CD4-positive, alpha-beta T cell treated with Interleukin-2 at 100 ng/mL for 4 hours (primary cell): ENCODE results near the gene RUFY1.

Source experiments
- DNase-seq: peaks from one replicate; pipeline ENCODE4 v3.0.0-alpha.2; 2020; ENCODE audit warnings: low spot score

Gene RUFY1

DNA sequence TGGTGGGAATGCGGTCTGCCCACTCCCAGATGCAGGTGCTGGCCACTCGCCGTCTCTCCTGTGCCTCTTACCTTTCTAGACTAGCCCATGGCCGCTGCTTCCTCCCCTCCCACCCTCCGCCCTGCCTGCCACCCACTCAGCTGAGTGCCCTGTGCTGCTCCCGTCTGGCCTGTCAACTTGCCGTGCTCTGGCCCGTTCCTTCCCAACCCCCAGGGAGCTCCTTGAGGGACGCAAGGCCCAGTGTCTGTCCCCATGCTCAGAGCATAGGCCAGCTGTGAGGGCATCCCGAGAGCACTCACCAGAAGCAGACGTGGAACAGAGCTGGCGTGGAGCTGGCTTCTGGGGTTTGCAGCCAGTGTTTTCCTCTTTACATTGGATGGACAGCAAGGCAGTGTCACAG, 53.0 kb downstream of the RUFY1 start:
- DNase-seq = no peak

DNA sequence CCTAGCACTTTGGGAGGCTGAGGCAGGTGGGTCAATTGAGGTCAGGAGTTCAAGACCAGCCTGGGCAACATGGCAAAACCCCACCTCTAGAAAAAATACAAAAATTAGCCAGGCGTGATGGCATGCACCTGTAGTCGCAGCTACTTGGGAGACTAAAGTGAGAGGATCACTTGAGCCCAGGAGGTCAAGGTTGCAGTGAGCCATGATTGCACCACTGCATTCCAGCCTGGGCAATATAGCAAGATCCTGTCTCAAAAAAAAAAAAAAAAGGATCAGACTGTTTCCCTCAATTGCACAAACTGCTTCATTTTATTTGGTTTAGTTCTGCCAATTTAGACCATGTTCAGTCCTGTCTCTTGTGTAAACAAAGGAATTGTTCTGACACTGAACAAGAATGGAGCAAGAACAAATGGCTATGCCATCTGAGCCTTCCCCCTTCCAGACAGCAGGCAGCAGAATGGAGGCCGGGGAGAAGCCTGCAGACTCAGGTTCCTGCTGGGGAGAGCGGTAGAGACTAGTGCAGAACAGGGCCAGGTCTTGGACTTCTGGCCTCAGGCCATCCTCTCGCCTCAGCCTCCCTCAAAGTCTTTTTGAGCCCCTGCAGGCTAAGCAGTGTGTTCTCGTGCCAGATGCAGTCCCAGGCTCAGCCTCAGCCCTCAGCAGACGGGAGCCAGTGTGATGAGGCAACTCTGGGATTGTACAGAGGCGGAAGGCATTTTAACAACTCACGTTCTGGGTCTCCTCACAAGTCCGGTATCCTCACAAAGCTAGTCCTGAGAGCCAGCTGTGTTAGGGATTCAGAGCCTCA, 54.9 kb downstream of the RUFY1 start:
- no peak for DNase-seq

DNA sequence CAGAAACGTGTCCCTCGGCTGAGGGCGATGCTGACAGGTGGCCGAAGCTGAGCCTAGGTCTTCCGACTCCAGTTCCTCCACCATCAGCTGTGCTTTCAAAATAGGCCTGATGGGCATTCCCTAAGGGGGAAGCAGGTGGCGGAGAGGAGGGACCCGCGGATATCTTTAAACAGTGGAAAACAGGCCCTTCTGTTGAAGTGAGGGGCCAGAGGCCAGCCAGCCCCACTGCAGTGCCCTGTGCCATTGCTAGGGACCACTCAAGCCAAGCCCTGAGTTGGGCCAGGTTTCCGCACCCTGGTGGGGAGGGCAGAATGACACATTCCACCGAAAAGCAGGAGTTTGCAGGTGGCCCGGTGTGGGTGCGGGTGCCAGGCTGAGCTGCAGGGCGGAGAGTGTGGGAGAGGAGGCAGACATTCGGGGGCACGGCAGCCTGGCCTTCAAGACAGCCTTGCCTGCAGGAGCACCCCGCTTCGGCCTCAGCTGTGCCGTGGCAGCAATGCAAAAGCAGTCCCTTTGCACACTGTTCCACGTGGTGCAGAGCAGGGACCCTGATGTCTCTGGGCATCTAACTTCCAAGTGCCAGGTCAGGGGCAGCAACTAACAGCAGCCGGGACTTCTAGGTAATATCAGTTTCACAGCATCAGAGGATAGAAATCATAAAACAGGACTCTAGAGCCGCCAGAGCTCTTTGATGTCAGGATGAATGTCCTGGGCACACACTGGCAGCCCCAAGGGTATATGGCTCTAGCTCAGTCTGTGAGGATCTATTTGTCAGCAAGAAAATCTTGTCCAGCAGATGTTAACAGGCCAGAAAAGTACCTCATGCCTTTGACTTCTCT, 55.9 kb downstream of the RUFY1 start:
- no peak for DNase-seq

DNA sequence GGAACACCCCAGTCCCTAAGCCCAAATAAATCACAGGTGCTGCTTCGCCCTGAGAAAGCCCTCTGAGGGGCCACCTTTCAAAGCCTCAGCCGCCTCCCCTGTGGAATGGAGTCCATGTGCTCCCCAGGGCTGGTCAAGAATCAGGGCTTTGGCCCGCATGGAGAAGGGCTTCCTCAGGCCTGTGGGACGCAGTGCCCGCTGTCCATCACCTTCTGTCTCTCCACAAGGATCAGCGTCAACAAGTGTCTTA, 56.5 kb downstream of the RUFY1 start:
- DNase-seq = no peak

- DNase-seq = no peak
Measured at GRCh38 chr5:179607160-179607931, 57.0 kb downstream of the RUFY1 start.

- peak; percentile 38 for DNase-seq
Measured at GRCh38 chr5:179608131-179608581, 57.8 kb downstream of the RUFY1 start.

- DNase-seq = no peak
Measured at GRCh38 chr5:179609834-179610108, 59.4 kb downstream of the RUFY1 start.

DNA sequence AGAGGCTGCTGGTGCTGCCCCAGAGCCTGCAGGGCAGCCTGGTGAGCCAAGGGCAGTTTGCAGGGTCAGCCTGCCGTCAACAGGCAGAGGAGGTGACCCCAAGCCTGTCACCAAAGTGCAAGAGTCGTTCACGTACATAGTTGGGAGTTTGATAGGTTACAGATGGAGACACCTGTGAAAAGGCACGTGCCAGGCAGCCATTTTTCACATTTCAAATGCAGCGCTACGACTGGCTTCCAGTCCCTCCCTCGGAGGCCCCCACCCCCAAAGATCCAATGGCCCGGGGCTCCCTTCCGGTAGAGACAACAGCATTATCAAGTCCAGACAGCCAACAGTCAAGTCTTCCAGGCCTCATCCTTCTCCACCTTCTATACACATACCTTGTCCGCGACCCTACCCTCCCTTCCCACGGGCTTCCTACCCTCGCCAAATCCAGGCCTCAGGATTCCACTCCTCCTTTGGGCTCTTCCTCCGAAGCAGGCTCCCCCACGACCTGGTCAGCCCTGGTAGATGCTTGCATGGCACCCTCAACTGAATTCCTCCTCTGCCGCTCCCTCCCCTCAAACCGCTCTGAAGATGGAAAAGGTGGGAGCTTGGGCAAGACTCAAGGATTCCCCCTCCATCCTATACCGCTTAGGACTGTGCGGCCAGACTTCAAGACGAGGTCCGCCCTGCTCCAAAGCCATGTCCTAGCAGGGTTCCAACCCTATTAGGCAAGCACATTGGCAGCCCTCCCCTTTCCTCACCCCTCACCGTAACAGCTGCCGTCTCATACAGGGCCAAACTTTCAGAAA, 60.0 kb downstream of the RUFY1 start:
- no peak for DNase-seq

DNA sequence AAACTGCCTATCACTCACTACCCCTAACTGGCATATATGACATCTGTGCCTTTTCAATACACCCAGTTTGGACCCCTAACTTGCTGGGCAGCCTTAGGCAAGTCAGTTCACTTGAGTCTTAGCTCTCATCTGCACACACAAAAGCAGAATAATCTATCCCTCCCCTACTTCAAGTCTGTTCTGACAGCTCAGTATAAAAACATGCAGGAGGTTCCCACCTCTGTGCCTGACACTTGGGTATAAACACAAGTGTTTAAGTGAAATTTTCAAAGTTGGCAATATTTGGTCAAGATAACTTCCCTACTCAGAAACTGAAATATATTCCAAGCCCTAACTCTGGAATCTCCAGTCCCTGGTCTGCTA, 60.5 kb downstream of the RUFY1 start:
- DNase-seq = no peak

- no peak for DNase-seq
Measured at GRCh38 chr5:179612577-179613459, 62.5 kb downstream of the RUFY1 start.

GRCh38 chr5:179613460-179614071, 63.2 kb downstream of the RUFY1 start:
- no peak for DNase-seq

GRCh38 chr5:179614745-179615144, 64.4 kb downstream of the RUFY1 start:
- no peak for DNase-seq

- no peak for DNase-seq
Measured at GRCh38 chr5:179615203-179615602, 64.8 kb downstream of the RUFY1 start.

DNA sequence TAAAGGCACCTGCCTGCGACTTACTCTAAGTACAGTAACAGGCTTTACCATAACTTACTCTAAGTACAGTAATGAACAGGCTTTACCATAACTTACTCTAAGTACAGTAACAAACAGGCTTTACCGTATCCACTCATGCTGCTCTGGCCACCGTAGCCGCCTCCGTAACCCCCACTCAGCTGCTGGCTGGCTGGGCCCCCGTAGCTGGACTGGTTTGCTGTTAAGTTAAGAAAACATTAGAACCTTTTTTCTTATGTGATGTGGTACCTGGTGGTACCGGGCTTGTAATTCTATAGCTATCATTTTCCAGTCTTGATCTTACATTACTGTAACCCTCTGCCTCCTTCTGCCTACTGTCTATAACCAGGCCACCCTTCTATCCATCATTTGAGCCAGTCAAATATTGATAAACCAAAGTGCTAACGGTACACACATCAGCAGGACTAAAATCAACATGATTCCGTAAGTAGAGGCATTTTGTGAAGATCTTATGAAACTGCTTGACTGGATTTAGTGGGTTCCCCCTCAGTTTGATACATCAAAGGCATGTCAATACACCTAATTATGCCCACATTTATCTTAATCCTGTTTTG, 65.7 kb downstream of the RUFY1 start:
- no peak for DNase-seq

DNA sequence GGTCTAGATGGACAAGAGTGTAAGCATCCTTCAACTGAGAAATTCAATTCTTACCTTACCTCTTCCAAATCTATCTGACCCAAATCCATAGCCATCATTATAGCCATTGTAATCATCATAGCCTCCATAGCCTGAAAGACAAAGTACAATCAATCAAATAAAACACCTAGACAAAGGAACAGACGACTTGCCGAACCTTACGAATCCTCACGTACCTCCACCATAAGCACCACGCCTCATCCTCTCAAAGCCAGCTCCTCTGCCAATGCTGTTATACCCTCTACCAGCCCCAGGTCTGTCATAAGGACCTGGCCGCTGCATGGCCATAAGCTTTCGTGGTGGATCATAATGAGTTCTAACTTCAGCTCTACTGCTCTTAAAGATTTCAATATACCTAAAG, 67.6 kb downstream of the RUFY1 start:
- no peak for DNase-seq

- DNase-seq = no peak
Measured at GRCh38 chr5:179618923-179619554, 68.7 kb downstream of the RUFY1 start.

- DNase-seq = no peak
Measured at GRCh38 chr5:179619776-179620175, 69.4 kb downstream of the RUFY1 start.

GRCh38 chr5:179620293-179620692, 69.9 kb downstream of the RUFY1 start:
- DNase-seq = no peak

DNA sequence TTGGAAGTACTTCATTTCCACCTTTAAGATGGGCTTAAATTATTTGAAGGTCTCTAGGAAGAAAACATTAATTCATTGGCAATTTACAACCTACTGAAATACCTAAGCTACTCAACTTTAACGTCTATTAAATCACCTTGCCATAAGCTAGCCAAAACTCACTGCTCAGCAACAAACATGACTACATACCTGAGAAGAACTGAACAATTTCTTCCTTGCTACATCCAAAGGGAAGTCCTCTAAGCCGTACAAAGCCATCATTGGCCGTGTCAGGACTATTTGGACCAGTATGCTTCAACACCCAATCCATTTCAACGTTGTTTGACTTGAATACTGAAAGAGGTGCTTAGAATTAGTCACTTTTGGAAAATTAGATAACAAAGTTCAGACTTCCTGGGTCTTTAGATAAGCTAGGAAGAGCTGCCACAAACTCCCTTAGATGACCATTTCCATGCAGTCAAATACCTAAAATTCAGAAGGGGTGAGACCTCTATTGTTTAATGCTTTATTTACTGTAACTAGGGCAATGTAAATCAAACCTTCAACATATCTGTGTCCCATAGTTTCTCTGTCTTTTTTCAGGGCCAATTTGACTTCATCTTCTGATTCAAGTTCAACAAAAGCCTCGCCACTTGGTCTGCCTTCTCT, 70.5 kb downstream of the RUFY1 start:
- no peak for DNase-seq
